ENCODE results near the gene RANGAP1. TPM values are rescaled to one million over a fixed set of nuclear protein-coding genes. Genes with fewer than 3 reads are reported as not detected.
"Not testable (repeated sequence)": the region's sequence is repeated elsewhere in the genome, so short reads cannot be mapped to it uniquely, and the experiment has no call there.

Gene RANGAP1
- total and polyA plus RNA-seq, 7 experiments from 2014 or later: 22.8 to 122 (median 66.5) TPM

GRCh38 chr22:41301085-41302020 is 15.4 kb upstream of the RANGAP1 start, which contains the start of gene ZC3H7B:
ZC3H7B (plus strand) TSS chr22:41301525; CDS start chr22:41320661, 19,136 bp downstream.
- CTCF ChIA-PET: interaction anchor here (0.8 to 1.2 kb wide), 4 partner anchors 10 to 81 kb away, joined by 3 to 7 read pairs (median 3); partner anchors contain the start of genes RANGAP1 and TEF
- Histone ChIP-seq H3K4me1 (ENCODE audit: control insufficient read depth in 2 of 2, insufficient read depth in 2 of 2, low read length in 2 of 2) (peaks cover 13 to 15% of the 10 kb centered on the region in 2 donors), H3K36me3 (ENCODE audit: control insufficient read depth in 2 of 3, insufficient read depth in 3 of 3, low read length in 3 of 3) (peaks cover 0 to 3% (median 0%) of the 10 kb centered on the region in 3 experiments), H3K4me3 (ENCODE audit: low read length) (peak within 1 kb of the TSS; percentile 22), H3K27me3 (ENCODE audit: control insufficient read depth in 2 of 2, insufficient read depth in 2 of 2, low read length in 2 of 2) (no peaks in the 10 kb centered on the region), H3K27ac (ENCODE audit: low read depth, low read length) (peak within 1 kb of the TSS; percentile 82), H3K9me3 (ENCODE audit: control insufficient read depth in 2 of 3, low read length in 3 of 3) (no peaks in the 10 kb centered on the region)
- H3K27ac Mint-ChIP-seq: peak within 1 kb of the TSS; percentile 72 to 96 (median 87)
- peaks cover 19 to 35% (median 32%) of the 10 kb centered on the region in 7 donors for H3K4me1 Mint-ChIP-seq
- no peaks in the 10 kb centered on the region for H3K27me3 Mint-ChIP-seq
- peak; percentile 98 for ATAC-seq
- H3K4me3 Mint-ChIP-seq: peak within 1 kb of the TSS; percentile 67 to 91 (median 85)
- intact Hi-C loops (cut with micrococcal nuclease): loop anchor here (1.0 to 5.0 kb wide), 9 partner anchors 15 to 445 kb away; partner anchors contain the start of genes RANGAP1 (in 2 of the 2), TEF (in 2 of the 2), DESI1 (in 1 of the 2) and RBX1 (in 1 of the 2)
- H3K36me3 Mint-ChIP-seq: peaks cover 0 to 8% (median 0%) of the 10 kb centered on the region in 5 donors
- no peaks in the 10 kb centered on the region for H3K9me3 Mint-ChIP-seq
- peak; percentile 73 to 89 (median 83) for DNase-seq
- POLR2A ChIA-PET: interaction anchor here (0.6 to 3.0 kb wide), 12 partner anchors 10 to 1038 kb away, joined by 3 to 60 read pairs (median 3); partner anchors contain the start of genes ACO2, PHF5A, RANGAP1 and RBX1

GRCh38 chr22:41300661-41301060 is 14.7 kb upstream of the RANGAP1 start:
- Mint-ChIP-seq H3K36me3 (peaks cover 0 to 5% (median 0%) of the 10 kb centered on the region in 5 donors), H3K27me3 (no peaks in the 10 kb centered on the region), H3K4me1 (peaks cover 19 to 31% (median 28%) of the 10 kb centered on the region in 7 donors), H3K27ac (peak overlapping the region; percentile 50 to 96 (median 85)), H3K4me3 (peak overlapping the region; percentile 62 to 88 (median 82)), H3K9me3 (no peaks in the 10 kb centered on the region)
- peaks cover 0 to 3% (median 0%) of the 10 kb centered on the region in 3 experiments for H3K36me3 ChIP-seq (ENCODE audit: control insufficient read depth in 2 of 3, insufficient read depth in 3 of 3, low read length in 3 of 3)
- peak overlapping the region; percentile 82 for H3K27ac ChIP-seq (ENCODE audit: low read depth, low read length)
- H3K4me1 ChIP-seq (ENCODE audit: control insufficient read depth in 2 of 2, insufficient read depth in 2 of 2, low read length in 2 of 2): peaks cover 13 to 15% of the 10 kb centered on the region in 2 donors
- no peaks in the 10 kb centered on the region for H3K9me3 ChIP-seq (ENCODE audit: control insufficient read depth in 2 of 3, low read length in 3 of 3)
- DNase-seq (no peak), ATAC-seq (no peak)
- intact Hi-C loops (cut with micrococcal nuclease): loop anchor here (1.0 to 5.0 kb wide), 9 partner anchors 14 to 444 kb away; partner anchors contain the start of genes RANGAP1 (in 2 of the 2), TEF (in 2 of the 2), DESI1 (in 1 of the 2) and RBX1 (in 1 of the 2)
- peak overlapping the region; percentile 22 for H3K4me3 ChIP-seq (ENCODE audit: low read length)
- H3K27me3 ChIP-seq (ENCODE audit: control insufficient read depth in 2 of 2, insufficient read depth in 2 of 2, low read length in 2 of 2): no peaks in the 10 kb centered on the region
- CTCF ChIA-PET: interaction anchor here (0.8 to 1.2 kb wide), 4 partner anchors 10 to 81 kb away, joined by 3 to 7 read pairs (median 3); partner anchors contain the start of genes RANGAP1 and TEF
- POLR2A ChIA-PET: interaction anchor here (1.0 to 3.0 kb wide), 5 partner anchors 11 to 168 kb away, joined by 3 to 60 read pairs (median 8); partner anchors contain the start of genes ACO2, PHF5A, RANGAP1 and TEF

GRCh38 chr22:41296826-41297667 is 11.1 kb upstream of the RANGAP1 start:
- peaks cover 0 to 3% (median 0%) of the 10 kb centered on the region in 3 experiments for H3K36me3 ChIP-seq (ENCODE audit: control insufficient read depth in 2 of 3, insufficient read depth in 3 of 3, low read length in 3 of 3)
- Mint-ChIP-seq H3K36me3 (no peaks in the 10 kb centered on the region), H3K27ac (peak overlapping the region in 1 of 9 donors; percentile 26), H3K4me3 (no peak overlapping the region), H3K9me3 (no peaks in the 10 kb centered on the region), H3K27me3 (no peaks in the 10 kb centered on the region), H3K4me1 (peaks cover 4 to 7% (median 5%) of the 10 kb centered on the region in 7 donors)
- ChIA-PET CTCF (no interaction called here), POLR2A (interaction anchor here (1.6 kb wide), 1 partner anchor 11 kb away, joined by 9 read pairs; the partner anchor contains the start of gene RANGAP1)
- H3K27ac ChIP-seq (ENCODE audit: low read depth, low read length): no peak overlapping the region
- H3K9me3 ChIP-seq (ENCODE audit: control insufficient read depth in 2 of 3, low read length in 3 of 3): no peaks in the 10 kb centered on the region
- intact Hi-C loops (cut with micrococcal nuclease): no loop called here
- H3K27me3 ChIP-seq (ENCODE audit: control insufficient read depth in 2 of 2, insufficient read depth in 2 of 2, low read length in 2 of 2): no peaks in the 10 kb centered on the region
- no peak overlapping the region for H3K4me3 ChIP-seq (ENCODE audit: low read length)
- ATAC-seq: no peak
- no peak for DNase-seq
- peaks cover 4 to 6% of the 10 kb centered on the region in 2 donors for H3K4me1 ChIP-seq (ENCODE audit: control insufficient read depth in 2 of 2, insufficient read depth in 2 of 2, low read length in 2 of 2)

DNA sequence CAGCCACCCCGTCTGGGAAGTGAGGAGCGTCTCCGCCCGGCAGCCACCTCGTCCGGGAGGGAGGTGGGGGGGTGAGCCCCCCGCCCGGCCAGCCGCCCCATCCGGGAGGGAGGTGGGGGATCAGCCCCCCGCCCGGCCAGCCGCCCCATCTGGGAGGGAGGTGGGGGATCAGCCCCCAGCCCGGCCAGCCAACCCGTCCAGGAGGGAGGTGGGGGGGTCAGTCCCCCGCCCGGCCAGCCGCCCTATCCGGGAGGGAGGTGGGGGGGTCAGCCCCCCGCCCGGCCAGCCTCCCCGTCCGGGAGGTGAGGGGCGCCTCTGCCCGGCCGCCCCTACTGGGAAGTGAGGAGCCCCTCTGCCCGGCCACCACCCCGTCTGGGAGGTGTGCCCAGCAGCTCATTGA is 8.8 kb upstream of the RANGAP1 start:
- intact Hi-C loops (cut with micrococcal nuclease); H3K4me1 Mint-ChIP-seq; H3K9me3 Mint-ChIP-seq; H3K9me3 ChIP-seq (ENCODE audit: control insufficient read depth in 2 of 3, low read length in 3 of 3); H3K36me3 Mint-ChIP-seq; POLR2A ChIA-PET; H3K4me3 ChIP-seq (ENCODE audit: low read length); CTCF ChIA-PET; ATAC-seq; H3K27ac Mint-ChIP-seq; H3K4me1 ChIP-seq (ENCODE audit: control insufficient read depth in 2 of 2, insufficient read depth in 2 of 2, low read length in 2 of 2); H3K4me3 Mint-ChIP-seq; H3K27me3 ChIP-seq (ENCODE audit: control insufficient read depth in 2 of 2, insufficient read depth in 2 of 2, low read length in 2 of 2); H3K27me3 Mint-ChIP-seq; H3K27ac ChIP-seq (ENCODE audit: low read depth, low read length); H3K36me3 ChIP-seq (ENCODE audit: control insufficient read depth in 2 of 3, insufficient read depth in 3 of 3, low read length in 3 of 3); DNase-seq: not testable (repeated sequence)

DNA sequence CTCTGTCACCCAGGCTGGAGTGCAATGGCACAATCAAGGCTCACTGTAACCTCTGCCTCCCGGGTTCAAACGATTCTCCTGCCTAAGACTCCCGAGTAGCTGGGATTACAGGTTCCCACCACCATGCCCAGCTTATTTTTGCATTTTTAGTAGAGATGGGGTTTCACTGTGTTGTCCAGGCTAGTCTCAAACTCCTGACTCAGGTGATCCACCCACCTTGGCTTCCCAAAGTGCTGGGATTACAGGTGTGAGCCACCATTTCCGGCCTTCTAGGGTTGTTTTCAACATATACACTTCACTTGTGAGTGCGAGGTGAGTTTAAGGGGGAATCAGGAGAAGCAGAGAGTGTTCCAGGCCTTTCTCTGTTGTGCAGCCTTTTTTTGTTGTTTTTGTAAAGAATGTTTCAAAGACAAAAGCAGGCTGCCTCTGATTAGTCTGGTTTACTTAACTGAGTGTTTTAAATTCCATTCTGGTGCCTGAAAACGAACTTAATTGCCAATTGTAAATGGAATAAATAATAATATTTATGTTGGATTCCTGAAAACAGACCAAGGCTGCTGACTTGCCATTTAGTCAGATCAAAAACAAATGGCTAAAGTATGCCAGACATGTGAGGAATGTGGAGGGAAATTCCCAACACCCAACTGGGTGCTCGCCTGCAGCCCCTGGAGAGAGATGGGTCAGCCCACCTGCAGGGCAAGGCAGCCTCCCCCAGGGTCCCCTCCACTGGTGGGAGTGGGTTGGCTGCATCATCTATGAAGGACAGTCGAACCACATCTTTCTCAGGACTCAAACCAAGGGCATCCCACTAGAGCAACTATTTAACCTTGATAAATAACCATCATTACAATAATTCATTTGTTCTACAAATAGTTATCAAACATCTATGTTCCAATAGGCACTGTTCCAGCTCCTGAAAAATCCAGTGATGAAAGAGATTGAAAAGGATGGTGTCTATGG is 4.6 kb upstream of the RANGAP1 start:
- H3K4me1 Mint-ChIP-seq: peaks cover 8 to 20% (median 15%) of the 10 kb centered on the region in 7 donors
- no peaks in the 10 kb centered on the region for H3K36me3 Mint-ChIP-seq
- peaks cover 0 to 4% (median 0%) of the 10 kb centered on the region in 3 experiments for H3K36me3 ChIP-seq (ENCODE audit: control insufficient read depth in 2 of 3, insufficient read depth in 3 of 3, low read length in 3 of 3)
- no peaks in the 10 kb centered on the region for H3K9me3 ChIP-seq (ENCODE audit: control insufficient read depth in 2 of 3, low read length in 3 of 3)
- CTCF ChIA-PET: interaction anchor here (1.0 kb wide), 1 partner anchor 11 kb away, joined by 3 read pairs; the partner anchor contains the start of gene ZC3H7B
- intact Hi-C loops (cut with micrococcal nuclease): no loop called here
- H3K27ac ChIP-seq (ENCODE audit: low read depth, low read length): no peak overlapping the region
- H3K4me1 ChIP-seq (ENCODE audit: control insufficient read depth in 2 of 2, insufficient read depth in 2 of 2, low read length in 2 of 2): peaks cover 3 to 7% of the 10 kb centered on the region in 2 donors
- H3K4me3 Mint-ChIP-seq: no peak overlapping the region
- ATAC-seq (no peak), DNase-seq (no peak)
- no peak overlapping the region for H3K4me3 ChIP-seq (ENCODE audit: low read length)
- H3K9me3 Mint-ChIP-seq: peaks cover 0 to 3% (median 0%) of the 10 kb centered on the region in 11 donors
- H3K27me3 ChIP-seq (ENCODE audit: control insufficient read depth in 2 of 2, insufficient read depth in 2 of 2, low read length in 2 of 2): no peaks in the 10 kb centered on the region
- POLR2A ChIA-PET: interaction anchor here (0.6 to 1.3 kb wide), 2 partner anchors 11 to 18 kb away, joined by 5 read pairs; partner anchors contain the start of gene ZC3H7B
- no peaks in the 10 kb centered on the region for H3K27me3 Mint-ChIP-seq
- peak overlapping the region in 1 of 9 donors; percentile 12 for H3K27ac Mint-ChIP-seq

All from naive thymus-derived CD4-positive, alpha-beta T cell (primary cell).